ENCODE data around the gene COL28A1.

Gene COL28A1

DNA sequence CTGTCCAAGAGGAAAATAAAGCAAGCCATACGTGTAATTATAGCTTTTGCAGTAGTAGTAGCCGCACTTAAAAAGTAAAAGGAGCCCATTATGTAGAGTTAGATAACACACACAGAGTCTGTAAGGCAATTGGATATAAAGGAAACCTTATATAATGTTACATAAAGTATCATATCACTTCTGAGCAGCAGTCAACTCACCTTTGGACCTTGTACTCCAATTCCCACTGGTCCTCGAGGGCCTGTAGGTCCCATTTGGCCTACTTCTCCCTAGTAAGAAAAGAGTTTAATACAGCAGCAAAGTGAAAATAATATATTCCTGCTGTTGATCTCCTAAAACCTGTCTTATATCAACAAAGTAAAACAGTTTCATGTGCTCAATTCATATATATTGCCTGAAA, 83.6 kb downstream of the COL28A1 start:
- no peak for DNase-seq

DNA sequence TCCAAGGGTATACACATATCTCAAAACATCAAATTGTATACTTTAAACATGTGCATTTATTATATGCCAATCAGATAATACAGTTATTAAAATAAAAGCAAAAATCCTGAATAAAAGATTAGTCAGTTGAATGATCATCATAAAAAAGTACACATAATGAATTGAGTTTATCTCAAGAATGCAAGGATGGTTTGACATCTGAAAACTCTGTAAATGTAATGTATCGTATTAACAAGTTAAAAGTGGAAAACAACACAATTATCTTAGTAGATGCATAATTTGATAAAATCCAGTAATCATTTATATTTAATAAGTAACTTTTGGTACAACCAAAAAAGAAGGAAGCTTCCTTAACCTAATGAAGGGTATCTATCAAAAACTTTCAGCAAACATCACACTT, 86.6 kb downstream of the COL28A1 start:
- DNase-seq, result no peak

DNA sequence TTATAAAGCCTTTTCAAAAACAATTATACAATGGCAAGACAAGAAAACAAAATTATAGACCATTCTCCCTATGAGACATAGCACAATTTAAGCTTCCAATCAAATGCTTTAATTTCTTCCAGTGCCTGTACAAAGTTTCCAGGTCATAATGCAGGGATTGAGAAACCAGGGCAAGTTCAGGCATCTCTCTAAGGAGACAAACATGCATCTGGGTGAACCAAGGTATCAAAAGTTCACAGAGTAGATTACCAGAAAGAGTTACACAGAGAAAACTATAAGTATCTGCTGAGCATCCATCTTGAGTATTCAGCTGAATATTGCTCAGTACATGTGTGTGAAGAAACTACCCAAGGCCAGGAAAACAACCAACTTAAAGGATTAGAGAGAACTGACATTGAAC, 89.1 kb downstream of the COL28A1 start:
- no peak for DNase-seq

DNA sequence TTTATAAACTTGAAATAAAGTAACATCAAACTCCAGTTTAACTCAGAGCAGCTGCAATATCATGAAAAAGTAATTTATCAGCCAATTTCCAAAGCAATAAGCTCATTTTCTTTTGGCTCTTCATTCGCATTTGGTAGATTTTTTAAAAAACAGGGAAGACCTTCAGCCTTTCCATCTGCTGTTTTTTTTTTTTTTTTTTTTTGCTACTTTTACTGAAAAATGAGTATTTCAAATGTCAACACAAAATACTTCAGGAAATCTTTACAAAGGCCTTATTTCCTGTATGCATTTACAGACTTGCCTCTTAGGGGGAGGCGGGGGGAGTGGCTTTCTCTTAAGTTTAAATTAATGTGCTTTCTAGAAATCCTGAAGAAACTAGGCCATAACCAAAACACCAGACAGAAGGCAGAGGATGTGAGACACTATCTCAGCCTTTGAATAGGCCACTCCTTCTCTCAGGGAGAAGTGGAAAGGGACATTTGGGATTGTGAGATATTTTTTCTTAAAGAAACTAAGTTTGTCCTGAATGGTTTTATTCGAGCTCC, 91.8 kb downstream of the COL28A1 start:
- no peak for DNase-seq

DNA sequence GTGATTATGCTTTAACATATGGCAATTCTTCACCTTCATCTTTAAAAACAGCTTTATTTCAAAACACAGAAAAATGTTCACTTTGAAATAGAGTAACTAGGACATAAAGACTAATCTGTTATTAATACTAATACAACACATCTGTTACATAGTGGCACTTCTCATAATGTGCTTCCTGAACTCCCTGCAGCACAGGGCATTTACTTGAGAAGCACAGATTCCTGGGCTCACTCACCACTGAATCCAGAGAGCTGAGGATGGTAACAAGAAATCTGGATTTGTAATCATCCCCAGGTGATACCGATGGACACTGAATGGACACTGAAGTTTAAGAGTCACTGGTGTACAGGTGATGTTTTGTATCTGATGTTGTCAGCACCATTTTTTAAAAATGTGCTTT, 96.1 kb downstream of the COL28A1 start:
- DNase-seq, result no peak

DNA sequence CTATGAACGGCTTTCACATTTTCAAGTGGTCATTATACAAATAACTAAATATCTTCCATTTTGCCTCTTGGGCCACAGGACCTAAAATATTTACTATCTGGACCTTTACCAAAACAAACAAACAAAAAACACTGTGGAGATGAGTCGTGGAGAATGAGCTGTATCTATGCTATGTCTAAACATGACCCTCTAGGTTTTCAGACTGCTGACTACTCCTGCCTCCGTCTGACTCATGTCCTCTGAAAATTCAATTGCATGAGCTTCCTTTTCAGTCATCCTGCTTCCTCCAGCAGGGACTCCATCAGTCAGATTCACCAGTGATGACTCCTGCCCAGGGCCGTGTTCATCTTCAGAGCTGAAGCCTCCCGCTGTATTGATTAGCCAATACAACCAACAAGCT, 96.8 kb downstream of the COL28A1 start:
- DNase-seq, result no peak

DNA sequence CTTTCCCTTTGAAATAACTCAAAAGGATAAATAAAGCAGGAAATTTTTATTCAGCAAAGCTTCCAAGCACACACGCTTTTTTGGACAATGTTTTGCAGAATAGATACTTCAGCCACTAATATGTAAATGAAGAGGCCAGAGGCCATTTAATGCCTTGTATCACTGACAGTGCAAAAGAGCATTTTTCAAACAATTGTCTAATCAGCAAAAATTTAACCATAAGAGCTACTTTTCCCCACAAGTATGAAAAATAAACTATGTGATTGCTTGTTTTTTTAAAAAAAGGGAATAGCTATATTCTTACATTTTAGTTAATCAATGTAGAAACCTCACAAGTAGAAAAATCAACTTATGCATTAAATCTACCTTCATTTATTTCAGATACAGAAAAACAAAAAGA, 99.7 kb downstream of the COL28A1 start:
- DNase-seq, result no peak

DNA sequence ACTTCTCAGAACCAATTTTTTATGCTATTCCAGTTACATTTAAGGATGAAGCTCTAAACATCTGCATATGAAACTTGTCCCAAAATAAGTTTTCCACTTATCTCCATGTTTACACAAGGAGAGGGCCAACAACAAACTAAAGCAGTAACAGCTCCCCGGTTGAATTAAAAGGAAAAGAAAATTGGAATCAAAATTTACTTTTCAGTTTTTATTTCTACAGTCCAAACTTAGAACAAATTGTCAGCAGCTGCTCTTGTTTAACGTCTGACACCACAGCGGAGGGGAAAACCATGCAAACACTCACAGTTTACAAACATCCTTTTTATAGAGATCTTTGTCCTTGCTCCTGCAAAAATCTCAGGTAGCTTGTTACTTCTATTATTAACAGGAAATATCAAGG, 101.3 kb downstream of the COL28A1 start:
- DNase-seq, result no peak

DNA sequence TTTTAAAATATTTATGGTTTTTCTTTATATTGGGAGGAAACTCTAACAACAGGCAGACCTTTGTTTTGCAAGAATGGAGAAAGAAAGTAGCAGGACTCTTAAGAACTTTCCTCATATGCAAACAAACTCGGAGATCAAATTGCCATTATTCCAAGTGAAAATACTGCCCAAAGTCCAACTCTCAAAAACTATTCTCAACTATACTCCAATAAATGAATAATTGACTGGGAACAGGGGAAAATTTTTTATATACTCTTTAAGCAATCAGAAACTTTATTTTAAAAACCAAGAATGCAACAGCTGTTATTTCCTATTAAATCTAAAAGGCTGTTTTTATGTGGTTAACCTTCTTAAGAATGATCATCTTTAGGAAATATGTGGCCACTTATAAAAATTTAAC, 101.9 kb downstream of the COL28A1 start:
- DNase-seq, result no peak

DNA sequence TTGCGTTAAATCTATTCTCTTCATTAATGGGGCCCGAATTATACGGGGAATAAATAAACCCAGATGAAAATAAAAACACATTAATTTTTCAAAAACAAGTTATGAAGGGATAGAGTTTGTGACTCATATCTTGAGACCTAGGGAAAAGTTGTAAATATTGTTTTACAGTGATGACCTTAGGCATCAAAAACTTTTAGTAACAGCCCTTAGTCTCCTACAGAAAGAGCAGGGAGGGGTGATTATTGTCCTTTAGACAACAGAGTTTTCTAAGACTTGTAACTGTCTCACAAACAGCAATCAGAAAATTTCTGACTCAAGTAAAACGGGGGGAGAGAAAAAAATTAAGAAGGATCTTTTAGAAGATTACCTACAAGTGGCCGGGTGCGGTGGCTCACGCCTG, 102.7 kb downstream of the COL28A1 start:
- DNase-seq, result no peak

DNA sequence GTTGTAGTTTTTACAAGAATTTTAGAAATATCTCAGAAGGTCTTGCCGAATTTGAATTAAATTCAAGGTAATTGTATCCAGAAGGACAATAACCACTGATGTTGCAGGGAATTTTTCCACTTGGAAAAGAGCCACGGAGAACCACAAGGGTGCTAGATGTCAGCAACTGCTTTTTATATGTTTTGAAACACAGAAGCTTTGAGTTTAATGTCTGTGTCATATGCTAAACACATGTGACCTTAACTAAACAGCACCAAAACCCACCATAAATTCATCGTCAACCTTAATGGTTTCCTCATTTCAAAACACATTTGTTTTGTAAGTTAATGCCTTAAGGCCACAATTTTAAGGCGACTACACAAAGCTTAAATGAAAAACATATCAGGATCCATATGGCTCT, 106.9 kb downstream of the COL28A1 start:
- no peak for DNase-seq

DNA sequence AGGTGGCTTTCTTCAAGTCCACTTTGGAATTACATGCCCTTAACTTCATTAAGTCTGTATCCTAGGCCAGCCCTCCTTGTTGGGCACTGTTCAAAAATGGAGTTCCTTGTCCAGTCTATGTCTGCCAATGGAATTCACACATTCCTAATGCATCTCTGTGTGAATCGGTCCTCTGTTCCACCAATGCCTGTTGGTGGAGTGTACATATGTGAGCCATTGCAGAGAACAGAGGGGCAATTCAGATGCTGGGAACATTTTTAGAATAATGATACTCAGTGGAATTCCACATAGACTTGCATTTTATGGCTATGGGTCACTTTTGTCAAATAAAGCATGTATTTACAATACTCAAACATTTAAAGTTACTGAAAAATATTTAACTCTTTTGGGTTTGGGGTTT, 108.3 kb downstream of the COL28A1 start:
- DNase-seq, result no peak

DNA sequence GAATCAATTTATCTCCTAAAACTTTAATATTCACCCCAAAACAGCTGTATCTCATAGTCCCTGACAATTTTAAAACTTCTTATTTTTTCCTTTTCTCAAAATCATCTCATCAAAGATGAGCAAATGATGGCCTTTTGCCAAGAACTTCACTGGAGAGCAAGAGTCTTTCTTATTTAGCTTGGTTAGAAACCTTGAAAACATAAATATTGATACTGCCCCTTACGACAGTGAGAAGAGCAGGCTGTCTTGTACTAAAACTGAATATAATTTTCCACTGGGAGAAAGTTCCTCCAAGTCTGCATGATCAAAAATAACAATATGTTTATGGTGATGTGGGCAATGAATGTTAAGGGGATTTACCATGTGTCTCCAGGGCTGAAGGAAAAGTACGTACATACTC, 109.0 kb downstream of the COL28A1 start:
- DNase-seq, result no peak

DNA sequence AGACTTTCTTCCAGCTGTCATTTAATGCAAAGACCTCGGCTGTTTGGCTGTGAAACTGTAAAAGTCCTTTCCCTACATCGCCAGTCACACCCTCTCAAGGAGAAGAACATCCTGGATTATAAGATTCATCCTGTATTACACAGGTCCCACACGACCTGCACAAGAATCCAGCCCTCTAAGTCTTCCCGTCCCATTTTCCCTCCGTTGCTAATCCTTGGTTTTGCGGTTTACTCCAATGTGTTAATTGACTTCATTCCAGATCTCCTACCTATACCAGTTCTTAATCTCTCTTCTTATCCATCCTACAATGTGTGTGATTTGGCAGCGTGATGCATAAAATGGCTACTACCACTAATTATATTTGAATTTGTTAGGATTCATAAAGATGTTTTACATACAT, 110.4 kb downstream of the COL28A1 start:
- no peak for DNase-seq

DNA sequence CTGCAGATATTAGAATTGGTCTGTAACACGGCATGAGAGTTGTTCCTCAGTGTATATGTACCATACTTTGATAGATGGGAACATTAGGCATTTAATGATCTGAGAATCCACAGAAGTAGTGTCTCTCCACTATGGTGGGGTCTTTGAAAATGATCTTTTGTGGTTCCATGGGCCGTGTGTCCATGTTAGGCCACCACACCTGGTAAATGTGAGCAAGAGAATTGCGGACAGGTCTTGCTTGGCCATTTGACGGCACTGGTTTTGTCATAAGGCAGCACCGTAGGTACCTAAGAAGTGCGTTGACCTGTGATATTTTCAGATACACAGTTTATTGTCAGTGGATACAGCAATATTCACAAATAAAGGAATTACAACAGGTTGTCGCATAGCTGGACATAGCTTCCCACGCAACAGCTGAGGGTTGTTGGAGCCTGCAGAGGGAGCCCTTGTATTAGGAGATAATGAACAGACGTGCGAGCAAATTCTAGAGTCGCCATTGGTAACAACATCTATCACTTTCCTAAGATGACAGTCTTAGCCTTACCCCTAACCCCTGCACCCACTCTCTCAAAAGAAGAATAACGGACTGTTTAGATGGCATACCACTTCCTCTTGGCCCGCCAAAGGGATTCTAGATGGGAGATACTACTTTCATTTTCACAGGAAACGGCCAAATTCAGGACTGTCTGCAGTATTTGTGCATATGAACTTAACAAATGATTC, 111.4 kb downstream of the COL28A1 start:
- peak; percentile 7 for DNase-seq

DNA sequence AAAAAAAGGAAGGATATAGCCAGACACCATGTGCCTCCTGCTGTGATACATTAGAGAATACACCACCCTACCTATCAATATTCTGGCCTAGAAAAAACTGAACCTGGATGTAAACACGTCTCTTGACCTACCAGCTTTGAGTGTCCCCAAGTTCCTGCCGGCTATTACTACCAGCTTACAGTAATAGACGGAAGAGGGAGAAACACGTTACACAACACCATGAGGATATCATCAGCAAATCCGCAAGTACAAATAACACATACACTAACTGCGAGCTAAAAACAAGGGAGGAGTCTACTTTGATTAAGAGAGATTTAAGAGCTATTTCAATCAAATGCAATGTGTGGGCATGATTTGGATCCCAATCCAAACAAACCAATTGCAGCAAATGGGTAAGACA, 113.0 kb downstream of the COL28A1 start:
- no peak for DNase-seq

DNA sequence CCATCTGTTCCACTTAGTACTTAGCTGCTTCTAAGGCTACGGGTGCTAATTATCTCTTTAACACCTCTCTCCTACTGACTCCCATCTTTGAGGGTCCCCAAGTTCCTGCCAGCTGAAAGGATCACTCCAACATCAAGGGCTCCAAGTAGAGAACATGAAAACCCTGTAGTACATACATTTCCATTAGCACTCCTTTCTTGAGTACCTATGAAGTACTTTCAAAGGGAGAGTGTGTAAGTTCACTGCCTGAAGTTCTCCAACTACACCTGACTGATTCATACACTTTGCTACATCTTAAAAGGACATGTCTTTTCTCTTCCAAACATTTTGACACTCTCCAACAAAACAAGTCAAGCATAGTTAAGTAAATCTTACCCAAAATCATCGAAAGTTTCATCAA, 113.8 kb downstream of the COL28A1 start:
- no peak for DNase-seq

DNA sequence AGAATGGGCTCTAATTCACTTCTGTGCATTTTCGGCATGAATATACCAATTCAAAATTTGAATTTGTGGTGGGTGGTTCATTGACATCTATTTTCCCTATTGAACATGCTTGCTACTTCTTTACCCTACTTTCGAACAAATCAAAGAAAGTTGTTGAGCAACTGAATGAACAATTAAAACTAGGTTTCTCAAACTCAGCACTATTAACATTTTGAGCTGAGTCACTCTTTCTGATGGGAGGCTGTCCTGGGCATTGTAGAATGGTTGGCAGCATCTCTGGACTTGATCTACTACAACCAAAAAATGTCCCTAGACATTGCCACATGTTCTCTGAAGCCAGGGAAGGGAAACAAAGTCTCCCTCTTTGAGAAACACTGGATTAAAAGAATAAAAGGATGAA, 116.7 kb downstream of the COL28A1 start:
- no peak for DNase-seq

DNA sequence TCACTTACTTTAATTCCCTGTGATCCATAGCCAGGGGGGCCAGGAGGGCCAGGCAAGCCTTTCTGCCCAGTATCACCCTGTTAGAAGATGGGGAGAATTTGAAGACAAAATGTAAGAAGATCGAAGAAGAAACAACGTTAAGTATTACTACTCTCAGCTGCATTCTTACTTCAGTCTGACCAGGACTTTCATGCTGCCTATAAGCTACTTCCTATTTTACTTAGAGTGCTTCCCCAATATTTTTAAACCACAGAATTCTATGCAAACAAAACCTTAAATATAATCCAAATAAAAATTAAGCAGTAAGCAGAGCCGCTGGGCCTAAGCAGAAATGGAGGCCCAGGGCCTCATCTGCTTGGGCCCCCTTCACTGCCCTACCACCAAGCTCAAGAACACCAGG, 117.8 kb downstream of the COL28A1 start:
- DNase-seq, result no peak

DNA sequence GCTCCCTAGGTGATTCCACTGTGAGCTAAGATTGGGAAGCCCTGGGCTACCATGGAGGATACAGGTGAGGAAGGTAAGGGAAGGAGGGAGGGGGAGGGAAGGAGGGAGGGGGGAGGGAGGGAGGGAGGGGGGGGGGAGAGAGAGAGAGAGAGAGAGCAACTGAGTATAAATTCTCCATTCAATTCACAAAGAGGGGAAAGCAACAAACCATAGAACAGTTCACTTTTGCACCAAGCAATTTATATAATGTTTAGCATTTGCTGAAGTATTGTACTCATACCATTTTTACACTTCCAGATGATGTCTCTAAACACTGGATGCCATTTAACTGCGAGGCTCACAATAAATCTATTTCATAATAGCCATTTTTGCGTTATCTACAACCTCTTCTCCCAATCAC, 118.3 kb downstream of the COL28A1 start:
- DNase-seq, result no peak

DNA sequence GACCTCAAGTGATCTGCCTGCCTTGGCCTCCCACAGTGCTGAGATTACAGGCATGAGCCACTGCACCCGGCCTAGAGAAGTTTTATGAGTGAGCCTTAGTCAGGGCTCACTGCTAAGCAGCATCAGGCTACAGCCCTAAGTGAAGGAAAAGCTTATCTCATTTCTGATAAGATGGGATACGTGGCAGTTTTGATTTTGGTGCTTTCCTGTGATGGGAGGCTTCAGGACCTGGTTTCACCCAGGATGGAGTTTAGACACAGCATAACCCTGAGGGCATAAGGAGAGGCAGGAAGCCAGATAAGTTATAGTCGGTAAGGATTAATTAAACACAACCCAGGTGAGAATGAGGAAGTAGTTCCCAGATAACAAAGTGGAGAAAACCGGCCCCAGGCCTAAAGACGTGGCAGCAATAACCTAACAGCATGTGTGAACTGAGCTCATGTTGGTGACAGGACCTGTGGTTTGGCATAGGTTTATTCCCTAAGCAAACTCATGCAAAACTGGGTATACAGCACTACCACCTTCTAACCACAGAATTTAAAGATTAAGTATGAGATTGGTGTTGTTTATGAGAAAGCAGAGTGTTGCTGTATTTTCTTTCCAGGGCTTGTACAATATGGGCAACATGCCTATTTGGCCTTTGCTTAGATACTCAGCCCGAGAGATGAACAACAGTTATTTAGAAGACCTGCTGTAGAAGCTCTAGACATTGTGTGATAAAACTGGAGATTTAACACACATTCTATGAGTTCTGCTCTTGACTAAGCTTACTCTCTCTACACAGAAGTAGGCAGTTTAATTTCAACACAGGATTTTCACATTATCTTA, 119.4 kb downstream of the COL28A1 start:
- DNase-seq, result no peak

DNA sequence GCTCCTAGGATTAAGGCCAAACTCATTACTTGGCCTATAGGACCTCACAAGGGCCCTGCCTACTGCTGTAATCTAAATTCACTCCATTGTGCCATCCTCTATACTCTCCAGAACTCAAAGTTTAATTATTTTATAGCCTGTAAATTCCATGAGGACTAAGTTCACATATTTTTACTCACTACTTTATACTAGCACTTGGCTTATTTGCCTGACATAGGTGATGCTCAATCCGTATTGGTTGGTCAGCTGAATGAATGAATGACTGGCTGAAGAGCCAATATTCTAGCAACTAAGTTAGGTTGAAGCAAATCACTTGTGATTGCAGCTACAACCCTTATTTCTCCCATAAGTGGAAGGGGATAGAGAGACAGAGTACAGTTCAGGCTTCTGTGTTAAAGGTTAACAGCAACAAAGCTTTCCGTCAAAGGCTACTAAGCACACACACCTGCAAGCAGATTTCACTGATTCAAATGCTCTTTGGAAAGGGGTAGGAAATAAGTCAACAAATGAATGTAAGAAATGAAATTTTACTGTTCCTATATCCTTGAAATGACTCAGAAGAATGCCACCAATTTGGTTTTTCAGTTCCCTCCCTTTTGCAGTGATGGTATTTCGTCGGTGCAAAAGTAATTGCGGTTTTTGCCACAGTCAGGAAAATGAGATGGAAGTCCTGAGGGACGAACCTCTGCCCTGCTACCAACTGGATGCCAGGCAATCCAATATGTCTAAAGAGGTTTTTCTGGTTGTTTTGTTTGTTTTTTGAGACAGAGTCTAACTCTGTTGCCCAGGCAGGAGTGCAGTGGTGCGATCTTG, 120.7 kb downstream of the COL28A1 start:
- no peak for DNase-seq

DNA sequence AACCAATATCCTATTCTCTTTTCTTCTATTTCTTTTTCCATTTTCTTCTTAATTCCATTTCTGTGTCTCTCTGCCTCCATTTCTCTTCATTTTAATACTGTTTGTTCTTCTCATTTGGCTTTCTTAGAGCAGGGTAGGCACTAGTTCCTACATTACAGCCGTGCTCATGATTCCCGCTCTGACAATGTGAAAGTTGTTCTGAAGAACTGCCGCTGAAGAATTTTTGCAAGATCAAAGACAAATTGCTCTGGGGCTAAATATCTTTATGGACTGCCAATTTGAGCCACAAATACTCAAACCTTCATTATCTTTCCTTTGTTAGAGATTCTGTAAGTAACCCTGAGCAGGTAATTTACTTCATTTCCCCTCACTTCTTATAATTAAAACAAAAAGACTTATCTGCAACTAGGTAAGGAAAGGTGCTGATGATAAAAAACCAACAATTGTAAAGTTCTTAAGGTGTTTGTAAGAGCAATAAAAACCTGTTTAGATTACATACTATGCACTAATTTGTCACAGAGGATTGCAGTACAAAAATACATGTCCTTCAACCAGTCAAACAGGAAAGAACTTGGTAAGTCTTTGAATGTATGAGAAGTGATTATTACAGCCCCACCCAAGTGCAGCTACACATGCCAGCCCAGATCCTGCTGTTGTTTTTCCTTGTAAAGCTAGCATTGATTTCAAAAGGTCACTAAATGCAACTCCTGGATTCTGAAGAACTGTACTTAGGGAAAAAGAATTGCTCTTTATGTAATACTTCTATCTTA, 127.5 kb downstream of the COL28A1 start:
- DNase-seq, result no peak
